IPS-18c (cell line): ENCODE measurements around the gene TMED4.
"Not testable (repeated sequence)": the region's sequence is repeated elsewhere in the genome, so short reads cannot be mapped to it uniquely, and the experiment has no call there.

ENCODE experiments used
- H3K4me3 ChIP-seq: 2 replicates; pipeline ENCODE4 v1.7.0; 2013; ENCODE audit warnings: low read depth, mild to moderate bottlenecking, low read length, moderate library complexity; ENCODE audit not compliant: insufficient read depth
- H3K9me3 ChIP-seq: one replicate; pipeline ENCODE4 v1.6.1; 2013; ENCODE audit warnings: mild to moderate bottlenecking, low read length, moderate library complexity; ENCODE audit not compliant: control insufficient read depth, insufficient read depth

The TMED4 gene

GRCh38 chr7:44615149-44615611 is 33.1 kb upstream of the TMED4 start:
- Histone ChIP-seq H3K9me3 (no peaks in the 10 kb centered on the region), H3K4me3 (no peak overlapping the region)

GRCh38 chr7:44609829-44610228 is 27.8 kb upstream of the TMED4 start:
- no peak overlapping the region for H3K4me3 ChIP-seq

DNA sequence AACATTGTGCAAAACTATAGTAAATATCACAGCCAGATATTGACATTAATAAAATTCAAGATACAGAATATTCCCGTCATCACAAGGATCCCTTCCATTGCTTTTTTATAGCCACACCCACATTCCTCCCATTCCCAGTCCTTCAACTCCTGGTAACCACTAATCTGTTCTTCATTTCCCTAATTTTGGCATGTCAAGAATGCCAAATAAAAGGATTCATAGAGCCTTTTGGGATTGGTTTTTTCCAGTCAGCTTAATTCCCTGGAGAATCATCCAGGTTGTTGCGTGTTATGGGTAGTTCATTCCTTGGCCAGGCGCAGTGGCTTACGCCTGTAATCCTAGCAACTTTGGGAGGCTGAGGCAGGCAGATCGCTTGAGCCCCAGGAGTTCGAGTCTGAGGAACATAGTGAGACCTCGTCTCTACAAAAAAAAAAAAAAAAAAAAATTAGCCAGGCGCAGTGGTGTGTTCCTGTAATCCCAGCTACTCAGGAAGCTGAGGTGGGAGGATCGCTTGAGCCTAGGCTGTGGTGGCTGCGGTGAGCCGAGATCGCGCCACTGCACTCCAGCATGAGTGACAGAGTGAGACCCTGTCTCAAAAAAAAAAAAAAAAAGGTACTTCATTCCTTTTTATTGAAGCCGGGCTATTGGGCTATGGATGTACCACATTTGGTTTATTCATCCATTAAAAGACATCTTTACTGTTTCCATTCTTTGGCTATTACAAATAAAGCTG is 27.1 kb upstream of the TMED4 start:
- no peaks in the 10 kb centered on the region for H3K9me3 ChIP-seq
- no peak overlapping the region for H3K4me3 ChIP-seq

More at GRCh38 chr7:44609829-44610228, 27.8 kb upstream of the TMED4 start:
- H3K9me3 ChIP-seq = no peaks in the 10 kb centered on the region

DNA sequence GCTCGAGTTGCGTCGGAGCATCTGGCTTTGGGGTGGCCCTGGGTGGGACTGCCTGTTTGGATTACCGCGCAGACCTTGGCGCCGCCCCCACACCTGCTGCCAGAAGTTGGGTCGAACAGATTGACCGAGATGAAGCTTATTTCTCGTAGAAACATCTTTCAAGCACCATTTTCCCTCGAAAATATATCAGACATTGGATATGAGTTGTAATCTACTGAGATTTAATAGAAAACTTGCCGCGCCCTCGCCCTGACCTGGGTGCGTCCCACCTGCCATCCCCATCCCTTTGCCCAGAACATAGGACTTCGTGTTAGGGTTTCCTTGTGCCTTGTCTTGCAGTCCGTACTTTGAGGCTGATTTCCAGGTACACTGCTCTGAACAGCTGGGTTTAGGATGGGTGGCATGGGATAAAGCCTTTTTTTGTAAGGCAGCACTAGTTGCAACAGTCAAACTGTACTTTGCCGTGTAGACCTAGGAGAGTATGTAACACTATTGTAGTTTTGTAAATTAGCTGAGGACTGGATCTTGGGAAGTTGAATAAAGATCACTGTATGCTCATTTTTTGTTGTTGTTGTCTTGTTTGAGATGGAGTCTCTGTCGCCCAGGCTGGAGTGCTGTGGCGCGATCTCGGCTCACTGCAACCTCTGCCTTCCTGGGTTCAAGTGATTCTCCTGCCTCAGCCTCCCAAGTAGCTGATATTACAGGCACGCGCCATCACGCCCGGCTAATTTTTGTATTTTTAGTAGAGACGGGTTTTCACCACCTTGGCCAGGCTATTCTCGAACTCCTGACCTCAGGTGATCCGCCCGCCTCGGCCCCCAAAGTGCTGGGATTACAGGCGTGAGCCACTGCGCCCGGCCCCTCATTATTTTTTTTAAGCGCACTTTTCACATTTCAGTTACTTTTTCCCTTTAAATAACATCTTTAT is 25.4 kb upstream of the TMED4 start:
- no peaks in the 10 kb centered on the region for H3K9me3 ChIP-seq
- peak overlapping the region; percentile 86 for H3K4me3 ChIP-seq

- Histone ChIP-seq H3K9me3 (no peaks in the 10 kb centered on the region), H3K4me3 (peak within 1 kb of the TSS; percentile 88)
These were observed 24.5 kb upstream of the TMED4 start, which contains the start of gene OGDH for GRCh38 chr7:44606341-44607140. TSS of gene OGDH (plus strand) at chr7:44606627. CDS start at chr7:44624344, 17,717 bp downstream.

- no peak overlapping the region for H3K4me3 ChIP-seq
- H3K9me3 ChIP-seq = no peaks in the 10 kb centered on the region
These were observed 22.9 kb upstream of the TMED4 start for GRCh38 chr7:44604941-44605340.

DNA sequence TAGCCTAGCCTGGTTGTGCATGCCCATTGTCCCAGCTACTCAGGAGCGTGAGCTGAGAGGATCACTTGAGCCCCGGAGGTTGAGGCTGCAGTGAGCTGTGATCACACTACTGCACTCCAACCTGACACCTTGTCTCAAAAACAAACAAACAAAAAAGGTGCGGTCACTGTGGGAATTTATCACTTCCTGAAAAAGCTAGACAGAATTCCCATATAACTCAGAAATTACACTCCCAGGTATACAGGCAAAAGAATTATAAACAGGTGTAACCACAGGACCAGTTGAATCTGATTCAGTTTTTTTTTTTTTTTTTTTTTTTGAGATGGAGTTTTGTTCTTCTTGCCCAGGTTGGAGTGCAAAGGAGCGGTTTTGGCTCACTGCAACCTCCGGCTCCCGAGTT is 21.2 kb upstream of the TMED4 start:
- H3K9me3 ChIP-seq = no peaks in the 10 kb centered on the region

GRCh38 chr7:44602576-44602910 is 20.5 kb upstream of the TMED4 start:
- Histone ChIP-seq H3K4me3 (no peak overlapping the region), H3K9me3 (no peaks in the 10 kb centered on the region)

More for the DNA sequence above, 21.2 kb upstream of the TMED4 start:
- no peak overlapping the region for H3K4me3 ChIP-seq

DNA sequence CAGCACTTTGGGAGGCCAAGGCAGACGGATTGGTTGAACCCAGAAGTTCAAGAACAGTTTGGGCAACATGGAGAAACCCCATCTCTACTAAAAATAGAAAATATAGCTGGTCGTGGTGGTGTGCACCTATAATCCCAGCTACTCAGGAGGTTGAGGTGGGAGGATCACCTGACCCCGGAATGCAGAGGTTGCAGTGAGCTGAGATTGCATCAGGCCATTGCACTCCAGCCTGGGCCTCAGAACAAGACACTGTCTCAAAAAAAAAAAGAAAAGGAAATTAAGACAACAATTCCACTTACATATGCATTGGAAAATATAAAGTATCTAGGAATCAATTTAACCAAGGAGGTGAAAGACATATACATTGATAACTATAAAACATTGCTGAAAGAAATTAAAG is 17.2 kb upstream of the TMED4 start:
- Histone ChIP-seq H3K9me3 (peaks cover 3% of the 10 kb centered on the region), H3K4me3 (no peak overlapping the region)

GRCh38 chr7:44597181-44597580 is 15.2 kb upstream of the TMED4 start:
- not testable (repeated sequence) for H3K9me3 ChIP-seq, H3K4me3 ChIP-seq

DNA sequence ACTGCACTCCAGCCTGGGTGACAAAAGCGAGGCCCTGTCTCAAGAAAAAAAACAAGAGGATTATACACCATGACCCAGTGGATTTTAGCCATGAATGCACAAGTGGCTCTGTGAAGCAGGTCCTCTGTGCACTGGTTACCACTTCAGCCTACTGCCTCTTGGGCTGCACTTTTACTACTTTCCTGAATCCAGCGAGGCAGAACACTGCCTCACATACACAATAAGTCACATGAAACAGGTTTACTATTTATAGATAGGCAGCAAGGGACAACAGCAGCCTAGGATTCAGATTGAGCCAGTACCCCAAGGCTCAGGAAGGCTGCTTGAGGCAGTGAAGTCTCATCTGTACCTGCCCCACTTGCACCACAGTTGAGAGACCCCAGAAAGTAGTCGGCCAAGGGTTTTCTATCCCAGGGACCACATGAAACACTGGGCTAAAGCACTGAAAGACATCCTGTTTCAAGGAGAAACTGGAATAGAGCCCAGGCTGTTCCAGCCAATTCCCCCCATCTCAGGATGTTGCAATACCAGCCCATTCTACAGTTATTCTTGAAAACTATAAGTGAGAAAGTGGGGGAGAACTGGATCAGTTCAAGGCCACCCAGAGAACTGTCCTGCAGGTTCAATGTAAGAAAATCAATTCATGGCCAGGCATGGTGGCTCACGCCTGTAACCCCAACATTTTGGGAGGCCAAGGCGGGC is 14.1 kb upstream of the TMED4 start:
- Histone ChIP-seq H3K9me3 (peaks cover 3% of the 10 kb centered on the region), H3K4me3 (no peak overlapping the region)

GRCh38 chr7:44590910-44591309 is 8.9 kb upstream of the TMED4 start:
- H3K9me3 ChIP-seq = peaks cover under 1% of the 10 kb centered on the region
- H3K4me3 ChIP-seq = no peak overlapping the region

DNA sequence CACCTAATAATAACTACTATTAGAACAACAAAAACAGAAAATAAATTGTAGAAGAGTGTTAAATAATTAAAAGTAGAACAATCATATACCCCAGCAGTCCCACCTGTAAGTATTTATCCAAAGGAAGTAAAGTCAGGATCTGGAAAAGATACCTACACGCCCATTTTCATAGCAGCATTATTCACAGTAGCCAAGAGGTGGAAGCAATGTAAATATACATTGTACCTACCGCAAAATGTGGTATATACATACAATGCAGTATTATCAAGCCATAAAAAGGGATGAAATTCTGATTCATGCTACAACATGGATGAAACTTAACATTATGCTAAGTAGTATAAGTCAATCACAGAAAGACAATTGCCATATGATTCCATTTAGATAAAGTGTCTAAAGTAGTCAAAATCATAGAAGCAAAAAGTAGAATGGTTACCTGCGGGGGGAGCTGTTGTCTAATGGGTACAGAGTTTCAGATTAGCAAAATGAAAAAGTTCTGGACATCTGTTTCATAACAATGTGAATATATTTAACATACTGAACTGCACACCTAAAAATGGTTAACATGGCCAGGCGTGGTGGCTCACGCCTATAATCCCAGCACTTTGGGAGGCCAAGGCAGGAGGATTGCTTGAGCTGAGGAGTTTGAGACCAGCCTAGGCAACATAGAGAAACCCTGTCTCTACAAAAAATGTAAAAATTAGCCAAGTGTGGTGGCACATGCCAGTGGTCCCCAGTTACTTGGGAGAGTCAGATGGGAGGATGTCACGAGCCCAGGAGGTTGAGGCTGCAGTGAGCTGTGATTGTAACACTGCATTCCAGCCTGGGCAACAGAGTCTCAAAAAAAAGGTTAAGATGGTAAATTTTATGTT is 6.0 kb upstream of the TMED4 start:
- H3K4me3 ChIP-seq = no peak overlapping the region
- H3K9me3 ChIP-seq = peaks cover 2% of the 10 kb centered on the region

GRCh38 chr7:44583146-44583865 is 1.3 kb upstream of the TMED4 start:
- Histone ChIP-seq H3K9me3 (peaks cover 2% of the 10 kb centered on the region), H3K4me3 (peak overlapping the region; percentile 88; the same call in 1 of the 2 replicates)
